MM.1S (cell line): Measurements from ENCODE around the gene TRAIP.

ENCODE experiments used
- CTCF ChIP-seq: fragments of 300-600 bp; sonication (generic); IDR thresholded peaks from 2 replicates; pipeline ENCODE4 v1.5.1; 2016; ENCODE audit warnings: antibody characterized with exemption, low read length, mixed read lengths
- EZH2 ChIP-seq: fragments of 300-600 bp; sonication (generic); optimal IDR thresholded peaks from 2 replicates; pipeline ENCODE3; 2017; ENCODE audit warnings: low read depth, mild to moderate bottlenecking, antibody characterized with exemption, low read length, mixed read lengths
- EZH2phosphoT487 ChIP-seq: fragments of 300-600 bp; sonication (generic); IDR thresholded peaks from 2 replicates; pipeline ENCODE4 v1.6.1; 2018; ENCODE audit warnings: antibody characterized with exemption, low read length

GRCh38 chr3:49878686-49879085 is 22.3 kb upstream of the TRAIP start:
- TF ChIP-seq CTCF (no peak), EZH2phosphoT487 (no peak), EZH2 (no peak)
